WI38 (cell line): ENCODE data around the gene RAB40B.

Experiments used
- H3K4me3 ChIP-seq: 2 replicates; pipeline ENCODE4 v1.5.1; 2011; ENCODE audit warnings: low read depth, mild to moderate bottlenecking, control low read depth, low read length
- CTCF ChIP-seq: IDR thresholded peaks from 2 replicates; pipeline ENCODE4 v1.5.1; 2012; ENCODE audit warnings: low read depth, mild to moderate bottlenecking, control low read depth, low read length

The RAB40B gene

GRCh38 chr17:82693168-82693867 is 5.2 kb downstream of the RAB40B start:
- no peak for TF ChIP-seq CTCF
- no peak overlapping the region for H3K4me3 ChIP-seq

- TF ChIP-seq CTCF, result no peak
- no peak overlapping the region for H3K4me3 ChIP-seq
Observed at GRCh38 chr17:82692268-82692667, 6.2 kb downstream of the RAB40B start.

- TF ChIP-seq CTCF, result no peak
- no peak overlapping the region for H3K4me3 ChIP-seq
Observed at GRCh38 chr17:82691714-82692113, 6.8 kb downstream of the RAB40B start.

- TF ChIP-seq CTCF, result no peak
- no peak overlapping the region for H3K4me3 ChIP-seq
Observed at GRCh38 chr17:82690786-82691489, 7.6 kb downstream of the RAB40B start.

GRCh38 chr17:82689077-82689476 is 9.4 kb downstream of the RAB40B start:
- no peak for TF ChIP-seq CTCF
- H3K4me3 ChIP-seq, result no peak overlapping the region

GRCh38 chr17:82687871-82688270 is 10.6 kb downstream of the RAB40B start:
- H3K4me3 ChIP-seq, result no peak overlapping the region
- no peak for TF ChIP-seq CTCF

- no peak for TF ChIP-seq CTCF
- no peak overlapping the region for H3K4me3 ChIP-seq
Observed at GRCh38 chr17:82687375-82687861, 11.1 kb downstream of the RAB40B start.
